HG03139 (cell line): ENCODE data around the gene TIAM2.
"Not testable (repeated sequence)": the region's sequence is repeated elsewhere in the genome, so short reads cannot be mapped to it uniquely, and the experiment has no call there.

Experiments
- ATAC-seq: cut with Tn5 transposase; IDR thresholded peaks from one replicate; pipeline ENCODE4 v1.9.1; 2021; ENCODE audit not compliant: unreplicated experiment

Gene TIAM2

DNA sequence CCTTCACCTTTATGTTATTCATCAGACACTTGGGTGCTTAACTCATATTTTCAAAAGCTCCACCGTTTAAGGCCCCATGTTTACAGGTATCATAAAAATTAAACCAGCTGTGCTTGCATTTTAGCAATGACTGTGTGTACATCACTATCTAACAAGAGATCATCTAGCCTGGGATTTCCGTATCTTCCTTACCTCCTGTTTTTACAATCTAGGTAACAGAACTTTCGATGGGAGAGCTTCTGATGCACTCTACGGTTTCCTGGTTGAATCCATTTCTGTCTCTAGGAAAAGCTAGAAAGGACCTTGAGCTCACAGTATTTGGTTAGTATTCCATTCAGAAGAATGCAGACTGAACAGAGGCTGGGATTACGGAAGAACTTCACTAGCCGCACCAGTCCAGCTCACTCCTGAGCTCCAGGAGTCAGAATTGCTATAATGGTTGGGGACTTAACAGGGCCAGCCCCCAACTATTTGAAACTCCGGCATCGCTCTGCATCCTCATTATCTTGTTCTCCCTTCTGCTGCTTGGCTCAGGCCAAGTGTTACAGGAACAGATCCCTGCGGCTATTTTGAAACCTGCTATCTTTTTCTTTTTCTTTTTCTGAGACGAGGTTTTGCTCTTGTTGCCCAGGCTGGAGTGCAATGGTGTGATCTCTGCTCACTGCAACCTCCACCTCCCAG is 255.7 kb downstream of the TIAM2 start:
- ATAC-seq = no peak

GRCh38 chr6:155252581-155252980 is 257.5 kb downstream of the TIAM2 start:
- ATAC-seq = no peak

- ATAC-seq = no peak
Measured at GRCh38 chr6:155253337-155253736, 258.2 kb downstream of the TIAM2 start.

- no peak for ATAC-seq
Measured at GRCh38 chr6:155254139-155254538, 259.0 kb downstream of the TIAM2 start.

DNA sequence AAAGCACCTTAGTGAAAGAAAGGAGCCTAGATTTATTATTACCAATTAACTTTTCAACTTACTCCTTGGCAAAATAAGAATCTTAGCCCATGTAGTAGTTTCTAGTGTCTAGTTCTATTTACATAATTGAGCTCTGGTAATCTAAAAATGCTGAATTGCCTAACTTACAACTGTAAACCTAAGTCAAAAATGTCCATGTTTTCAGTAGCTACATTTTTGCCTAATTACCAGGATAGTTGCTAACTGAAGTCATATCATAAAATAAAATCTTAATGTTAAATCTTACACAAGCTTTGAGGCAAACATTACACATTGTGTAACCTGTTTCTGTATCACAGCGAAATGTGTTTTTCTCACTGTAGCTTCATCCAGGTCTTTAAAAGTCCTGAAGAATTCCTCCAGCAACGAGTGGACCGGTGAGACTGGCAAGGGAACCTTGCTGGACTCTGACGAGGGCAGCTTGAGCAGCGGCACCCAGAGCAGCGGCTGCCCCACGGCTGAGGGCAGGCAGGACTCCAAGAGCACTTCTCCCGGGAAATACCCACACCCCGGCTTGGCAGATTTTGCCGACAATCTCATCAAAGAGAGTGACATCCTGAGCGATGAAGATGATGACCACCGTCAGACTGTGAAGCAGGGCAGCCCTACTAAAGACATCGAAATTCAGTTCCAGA is 261.1 kb downstream of the TIAM2 start:
- ATAC-seq = no peak

DNA sequence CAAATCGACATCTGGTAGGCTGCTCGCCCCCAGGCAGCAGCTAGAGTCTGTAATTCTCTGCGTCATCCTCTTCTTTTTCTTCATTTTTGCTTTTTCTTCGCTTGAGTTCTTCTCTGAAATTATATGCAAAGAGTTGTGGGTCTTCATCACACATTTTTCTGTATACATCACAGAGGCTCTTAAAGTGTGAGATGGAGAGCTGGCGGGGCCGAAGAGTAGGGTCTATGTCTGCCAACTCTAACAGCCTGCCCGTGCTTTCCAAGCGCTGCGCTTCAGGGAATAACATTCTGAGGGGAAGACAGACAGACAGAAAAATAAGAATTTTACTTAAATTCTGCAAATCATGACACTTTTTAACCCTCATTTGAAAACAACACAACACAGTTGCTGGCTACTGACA is 262.7 kb downstream of the TIAM2 start:
- ATAC-seq = no peak

DNA sequence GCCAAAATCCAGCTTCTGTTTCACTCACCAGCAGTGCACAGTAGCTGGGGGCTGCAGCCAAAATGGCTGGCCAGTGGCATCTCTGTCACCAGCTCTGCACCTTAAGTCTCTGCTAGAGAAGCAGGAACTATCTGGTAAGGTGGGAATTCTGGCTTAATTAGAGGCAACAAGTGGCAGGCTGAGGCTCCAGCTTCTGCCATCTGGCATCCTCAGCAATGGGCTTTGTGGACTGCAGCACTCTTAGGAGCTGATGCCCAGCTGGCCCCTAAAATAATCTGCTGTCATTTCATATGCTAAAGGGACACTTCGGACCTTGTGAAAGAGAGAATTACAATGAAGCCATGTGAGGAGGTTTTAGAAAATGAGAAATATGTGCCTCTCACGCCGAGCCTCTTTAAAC is 264.1 kb downstream of the TIAM2 start:
- ATAC-seq = no peak

GRCh38 chr6:155259897-155260296 is 264.8 kb downstream of the TIAM2 start:
- no peak for ATAC-seq

DNA sequence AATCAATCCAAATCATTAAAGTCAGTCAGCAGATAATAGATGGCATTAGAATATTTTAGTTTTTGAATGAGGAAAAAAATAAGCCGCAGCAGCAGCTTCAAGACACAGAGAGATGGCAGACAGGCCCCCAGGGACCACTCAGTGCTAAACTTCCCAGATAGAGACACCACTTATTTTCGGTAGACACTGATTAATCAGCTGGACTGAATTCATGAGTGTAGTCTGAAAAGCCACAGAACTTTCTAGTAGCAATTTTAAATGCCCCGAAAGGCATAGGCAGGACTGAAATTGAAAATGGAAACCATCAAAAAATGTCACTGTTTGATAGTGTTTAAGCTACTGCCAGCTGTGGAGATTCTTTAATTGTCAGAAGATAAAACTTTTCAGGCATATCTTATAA is 265.6 kb downstream of the TIAM2 start:
- ATAC-seq = no peak

DNA sequence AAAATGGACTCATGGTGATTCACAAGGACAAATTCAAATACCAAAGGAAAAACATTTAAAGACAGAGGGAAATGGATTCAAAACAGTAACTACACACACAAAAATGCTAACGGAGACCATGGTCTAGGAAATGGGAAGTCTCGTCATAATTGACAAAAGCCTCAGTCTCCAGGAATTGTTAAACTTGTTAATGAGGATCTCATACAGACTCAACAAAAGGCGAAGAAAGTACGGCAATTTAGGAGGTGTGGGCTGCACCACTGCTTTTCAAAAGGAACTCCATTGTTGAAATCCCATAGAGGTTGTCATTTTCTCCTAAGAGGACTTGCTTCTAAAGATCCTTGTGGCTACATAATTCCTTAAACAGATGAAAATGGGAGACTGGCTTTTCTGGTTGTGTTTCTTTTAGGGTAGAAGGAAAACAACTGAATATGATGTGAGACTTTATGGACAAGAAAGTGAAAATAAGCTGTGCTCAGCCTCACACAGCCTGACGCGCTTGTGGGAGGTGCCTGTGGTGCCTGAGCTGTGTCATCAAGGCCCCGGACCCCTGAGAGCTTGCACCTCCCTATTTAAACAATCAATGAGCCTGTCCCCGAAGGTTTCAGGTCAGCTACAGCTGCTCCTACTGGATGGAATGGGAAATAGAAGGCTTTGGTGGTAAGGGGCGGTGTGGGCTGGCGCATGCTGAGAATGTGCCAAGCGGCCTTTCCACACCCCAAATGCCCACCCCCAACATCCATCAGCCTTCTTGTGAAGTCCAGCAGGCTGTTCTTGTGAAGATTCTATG is 266.2 kb downstream of the TIAM2 start:
- ATAC-seq = no peak

- ATAC-seq = no peak
Measured at GRCh38 chr6:155262655-155263054, 267.5 kb downstream of the TIAM2 start.

DNA sequence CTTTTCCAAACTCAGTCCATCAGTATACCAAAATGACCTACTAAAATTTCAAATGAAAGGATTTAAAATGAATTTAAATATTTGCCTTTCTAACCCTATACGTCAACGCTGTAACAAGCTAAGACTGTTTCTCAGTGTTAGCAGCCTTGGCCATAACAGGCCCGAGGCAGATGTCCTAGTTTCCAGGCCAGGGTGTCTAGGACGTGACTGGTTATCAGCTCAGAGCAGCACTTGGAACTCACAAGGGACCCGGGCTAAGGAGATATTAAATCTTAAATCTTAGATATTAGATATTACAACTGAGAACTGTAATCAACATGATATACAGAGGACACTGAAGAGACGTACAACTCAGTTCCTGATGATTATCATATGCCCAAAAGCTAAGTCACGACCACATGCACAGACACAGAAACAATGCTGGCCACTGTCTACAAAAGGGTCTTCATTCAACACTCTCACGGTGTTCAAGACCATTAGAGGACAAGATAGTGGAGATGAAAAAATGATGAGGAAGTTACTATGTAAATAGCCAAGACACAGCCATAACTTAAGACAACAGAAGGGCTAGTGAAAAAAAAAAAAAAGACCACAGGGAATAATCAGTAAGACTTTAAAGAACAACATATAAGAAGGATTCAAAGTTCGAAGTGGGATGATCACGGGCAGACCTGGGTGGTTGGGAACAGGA is 268.4 kb downstream of the TIAM2 start, which contains the start of gene CLDN20:
TSS of gene CLDN20 (plus strand) at position 641 of the 691 bp plus-strand sequence. CDS start 11,707 bp downstream, outside the sequence.
- no peak for ATAC-seq

- no peak for ATAC-seq
Measured at GRCh38 chr6:155264693-155265320, 269.7 kb downstream of the TIAM2 start.

DNA sequence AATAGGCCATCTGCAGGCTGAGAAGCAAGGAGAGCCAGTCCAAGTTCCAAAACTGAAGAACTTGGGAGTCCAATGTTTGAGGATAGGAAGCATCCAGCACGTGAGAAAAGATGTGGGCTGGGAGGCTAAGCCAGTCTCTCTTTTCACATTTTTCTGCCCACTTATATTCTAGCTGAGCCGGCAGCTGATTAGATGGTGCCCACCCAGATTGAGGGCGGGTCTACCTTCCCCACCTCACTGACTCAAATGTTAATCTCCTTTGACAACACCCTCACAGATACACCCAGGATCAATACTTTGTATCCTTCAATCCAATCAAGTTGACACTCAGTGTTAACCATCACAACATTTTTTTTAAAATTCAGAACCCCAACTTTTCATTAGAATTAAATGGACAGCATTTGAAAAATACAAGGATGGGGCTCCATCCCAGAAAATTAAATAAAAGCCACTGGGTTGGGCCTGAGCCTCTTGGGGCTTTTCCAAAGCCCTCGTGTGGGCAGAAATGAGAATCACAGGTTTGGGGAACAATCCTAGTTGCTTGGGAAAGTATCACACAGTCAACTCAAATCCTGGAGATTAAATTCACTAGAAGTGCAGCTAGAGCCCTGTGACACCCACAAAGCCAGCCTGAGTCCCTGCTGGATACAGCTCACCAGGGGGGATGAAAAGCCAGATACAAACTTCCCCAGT is 270.9 kb downstream of the TIAM2 start:
- no peak for ATAC-seq

GRCh38 chr6:155267411-155267810 is 272.3 kb downstream of the TIAM2 start:
- no peak for ATAC-seq

DNA sequence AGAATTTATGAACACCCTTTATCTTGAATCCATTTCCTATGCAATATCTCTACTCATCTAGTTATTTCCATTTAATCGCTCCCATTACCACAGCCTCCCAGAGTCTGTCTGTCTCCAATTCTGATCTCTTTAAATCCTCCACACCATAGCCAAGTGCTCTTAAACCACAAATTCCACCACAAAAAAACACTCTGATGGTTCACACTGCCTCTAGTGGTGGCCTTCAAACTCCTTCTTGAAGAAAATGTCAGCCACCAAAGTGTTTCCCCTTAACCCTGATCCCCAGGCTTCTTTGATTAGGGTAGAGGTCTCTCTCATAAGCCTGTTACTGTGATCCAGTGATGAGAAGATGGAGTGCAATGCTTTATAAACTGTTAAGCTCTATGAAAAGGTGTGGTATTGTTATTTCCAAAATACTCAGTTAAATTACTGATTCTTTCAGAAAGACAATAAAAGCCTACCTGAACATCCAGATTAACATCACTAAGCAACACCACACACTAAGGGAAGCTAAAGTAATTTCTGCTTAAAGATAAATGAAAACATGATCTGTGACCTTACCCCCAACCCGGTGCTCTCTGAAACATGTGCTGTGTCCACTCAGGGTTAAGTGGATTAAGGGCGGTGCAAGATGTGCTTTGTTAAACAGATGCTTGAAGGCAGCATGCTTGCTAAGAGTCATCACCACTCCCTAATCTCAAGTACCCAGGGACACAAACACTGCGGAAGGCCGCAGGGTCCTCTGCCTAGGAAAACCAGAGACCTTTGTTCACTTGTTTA is 273.2 kb downstream of the TIAM2 start:
- not testable (repeated sequence) for ATAC-seq

- ATAC-seq = no peak
Measured at GRCh38 chr6:155269765-155270164, 274.6 kb downstream of the TIAM2 start.

DNA sequence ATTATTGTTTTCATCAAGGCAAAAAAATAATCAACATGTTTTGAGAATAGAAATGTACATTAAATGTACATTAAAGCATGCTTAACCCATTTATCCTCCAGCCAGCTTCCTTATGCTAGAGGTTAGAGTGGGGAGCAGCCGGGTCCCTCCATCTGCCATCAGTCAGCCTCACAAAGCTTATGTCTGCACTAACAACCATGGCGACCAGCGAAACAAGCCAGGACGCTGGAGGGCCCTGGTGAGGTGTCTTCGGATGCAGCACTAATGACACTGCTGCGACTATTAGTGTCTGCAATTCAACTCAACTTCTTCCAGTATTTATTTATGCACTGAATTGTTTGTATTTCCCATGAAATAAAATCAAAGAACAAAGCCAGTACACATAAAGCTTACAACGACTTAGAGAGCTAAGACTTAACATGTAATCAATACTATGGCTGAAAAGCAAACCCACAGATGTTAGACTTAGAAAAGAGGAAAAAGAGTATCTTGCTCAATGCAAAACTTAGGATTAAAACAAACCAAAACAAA is 275.5 kb downstream of the TIAM2 start:
- ATAC-seq = no peak

DNA sequence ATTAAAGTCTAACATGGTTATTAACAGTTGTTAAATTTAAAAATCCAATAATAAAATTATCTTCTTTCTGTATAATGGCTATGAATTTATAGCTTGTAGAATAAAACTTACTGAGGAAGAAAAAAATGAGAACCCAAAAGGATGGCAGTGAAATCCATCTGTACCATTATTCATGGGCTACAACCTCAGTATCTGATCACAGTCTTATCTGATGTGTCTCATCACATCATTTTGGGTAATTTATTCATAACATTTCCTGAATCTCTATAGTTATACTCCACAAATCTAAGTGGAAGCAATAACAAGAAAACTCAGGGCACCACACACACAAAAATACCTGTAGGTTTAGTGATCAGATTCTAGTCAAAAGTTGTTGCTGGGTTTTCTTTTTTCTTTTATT is 276.0 kb downstream of the TIAM2 start:
- ATAC-seq = no peak
